Mesenchymal stem cell (in vitro differentiated cells and primary cell): ENCODE results near the gene PLTP.

Experiments used
- DNase-seq: peaks from one replicate; pipeline ENCODE4 v3.0.0-alpha.2; 2013
- H2AFZ ChIP-seq: one replicate; pipeline ENCODE4 v1.6.1; 2013; ENCODE audit warnings: low read depth, mild to moderate bottlenecking, control low read depth, inconsistent platforms, low read length, moderate library complexity
- H2AK5ac ChIP-seq: 2 replicates; pipeline ENCODE4 v1.6.1; 2013; ENCODE audit warnings: low read length, moderate library complexity, mild to moderate bottlenecking, inconsistent platforms; ENCODE audit not compliant: severe bottlenecking
- H2BK120ac ChIP-seq: one replicate; pipeline ENCODE4 v1.6.1; 2013; ENCODE audit warnings: low read depth, mild to moderate bottlenecking, inconsistent platforms, low read length, moderate library complexity
- H2BK12ac ChIP-seq, 2 experiments: one replicate each; pipeline ENCODE4 v1.6.1; 2013; ENCODE audit warnings: inconsistent platforms in 2 of 2, low read length in 2 of 2, mild to moderate bottlenecking in 2 of 2, moderate library complexity in 2 of 2, control low read depth in 1 of 2
- H2BK15ac ChIP-seq: one replicate; pipeline ENCODE4 v1.6.1; 2013; ENCODE audit warnings: mild to moderate bottlenecking, low read depth, inconsistent platforms; ENCODE audit not compliant: poor library complexity, severe bottlenecking
- H2BK5ac ChIP-seq: 2 replicates; pipeline ENCODE4 v1.6.1; 2013; ENCODE audit warnings: low read depth, mild to moderate bottlenecking, low read length, control low read depth, inconsistent platforms; ENCODE audit not compliant: poor library complexity, severe bottlenecking
- H3K14ac ChIP-seq, 2 experiments: one replicate each; pipeline ENCODE4 v1.6.1; 2013; ENCODE audit warnings: inconsistent platforms in 2 of 2, low read length in 2 of 2, control low read depth in 1 of 2, mild to moderate bottlenecking in 1 of 2, moderate library complexity in 1 of 2
- H3K18ac ChIP-seq, 2 experiments: one replicate each; pipeline ENCODE4 v1.6.1; 2013; ENCODE audit warnings: inconsistent platforms in 2 of 2, low read length in 2 of 2, control low read depth in 1 of 2, low read depth in 1 of 2, mild to moderate bottlenecking in 1 of 2
- H3K23ac ChIP-seq, 2 experiments: one replicate each; pipeline ENCODE4 v1.6.1; 2013; ENCODE audit warnings: inconsistent platforms in 2 of 2, low read length in 2 of 2, mild to moderate bottlenecking in 2 of 2, moderate library complexity in 2 of 2, control low read depth in 1 of 2
- H3K27ac ChIP-seq: 2 replicates; pipeline ENCODE4 v1.5.1; 2013; ENCODE audit warnings: mild to moderate bottlenecking, moderate library complexity, low read length, control low read depth, inconsistent platforms; ENCODE audit not compliant: poor library complexity, severe bottlenecking
- H3K27me3 ChIP-seq, 2 experiments: 2 replicates each; pipeline versions ENCODE4 v1.6.1 to v1.7.0; 2013; ENCODE audit warnings: low read length in 2 of 2, mild to moderate bottlenecking in 2 of 2, moderate library complexity in 2 of 2, control low read depth in 1 of 2, inconsistent platforms in 1 of 2; ENCODE audit not compliant: control insufficient read depth in 1 of 2, insufficient read depth in 1 of 2
- H3K36me3 ChIP-seq, 2 experiments: 2 replicates each; pipeline versions ENCODE4 v1.6.1 to v1.7.0; 2013; ENCODE audit warnings: low read length in 2 of 2, control low read depth in 1 of 2, inconsistent platforms in 1 of 2, low read depth in 1 of 2, mild to moderate bottlenecking in 1 of 2; ENCODE audit not compliant: insufficient read depth in 2 of 2, control insufficient read depth in 1 of 2
- H3K4ac ChIP-seq, 2 experiments: one replicate each; pipeline ENCODE4 v1.6.1; 2013; ENCODE audit warnings: inconsistent platforms in 2 of 2, low read length in 2 of 2, mild to moderate bottlenecking in 2 of 2, moderate library complexity in 2 of 2, control low read depth in 1 of 2, low read depth in 1 of 2
- H3K4me1 ChIP-seq: 2 replicates; pipeline ENCODE4 v1.6.1; 2013; ENCODE audit warnings: low read depth, low read length, control low read depth; ENCODE audit not compliant: control insufficient read depth, insufficient read depth
- H3K4me2 ChIP-seq: 2 replicates; pipeline ENCODE4 v1.6.1; 2013; ENCODE audit warnings: low read length, mild to moderate bottlenecking, inconsistent platforms; ENCODE audit not compliant: poor library complexity, severe bottlenecking
- H3K4me3 ChIP-seq, 2 experiments: 2 replicates each; pipeline versions ENCODE4 v1.5.1 to v1.7.0; 2013; ENCODE audit warnings: low read length in 2 of 2, mild to moderate bottlenecking in 2 of 2, control low read depth in 1 of 2, low read depth in 1 of 2; ENCODE audit not compliant: insufficient read depth in 1 of 2
- H3K79me1 ChIP-seq: replicated peaks from 2 replicates; pipeline ENCODE4 v1.6.1; 2013; ENCODE audit warnings: mild to moderate bottlenecking, control low read depth, low read length, inconsistent platforms; ENCODE audit not compliant: poor library complexity, severe bottlenecking
- H3K9ac ChIP-seq: 2 replicates; pipeline ENCODE4 v1.7.0; 2013; ENCODE audit warnings: mild to moderate bottlenecking, low read length, moderate library complexity
- H3K9me3 ChIP-seq: 2 replicates; pipeline ENCODE4 v1.7.0; 2013; ENCODE audit warnings: mild to moderate bottlenecking, low read length; ENCODE audit not compliant: control insufficient read depth
- H4K8ac ChIP-seq: one replicate; pipeline ENCODE4 v1.6.1; 2013; ENCODE audit warnings: inconsistent platforms, mild to moderate bottlenecking, low read length, moderate library complexity
- H4K91ac ChIP-seq: one replicate; pipeline ENCODE4 v1.6.1; 2013; ENCODE audit warnings: mild to moderate bottlenecking, low read length, inconsistent platforms
- WGBS: methylation state at CpG from one replicate; pipeline ENCODE4 v1.1.7; 2013; ENCODE audit warnings: mixed read lengths; 5-methylcytosine and 5-hydroxymethylcytosine counted together

The PLTP gene

GRCh38 chr20:45912344-45912682 is 358 bp upstream of the PLTP start:
- Histone ChIP-seq H2BK15ac (peak overlapping the region; percentile 95), H3K79me1 (peaks cover 10% of the 10 kb centered on the region), H3K18ac (peak overlapping the region; percentile 72 to 90), H4K8ac (peak overlapping the region; percentile 92), H2AFZ (peak overlapping the region; percentile 61), H3K27me3 (no peaks in the 10 kb centered on the region), H4K91ac (peak overlapping the region; percentile 64), H3K4me3 (peak overlapping the region; percentile 72 to 75), H3K14ac (no peak overlapping the region), H2BK5ac (no peak overlapping the region), H3K36me3 (peaks cover 15 to 17% of the 10 kb centered on the region in 2 experiments), H3K4ac (peak overlapping the region; percentile 62 to 93), H3K23ac (peak overlapping the region in 1 of 2 experiments; percentile 43), H3K27ac (peak overlapping the region; percentile 16), H3K9ac (peak overlapping the region; percentile 81), H3K9me3 (no peaks in the 10 kb centered on the region), H2BK120ac (peak overlapping the region; percentile 71), H2AK5ac (peak overlapping the region; percentile 83), H3K4me1 (peaks cover 19% of the 10 kb centered on the region), H3K4me2 (peak overlapping the region; percentile 88), H2BK12ac (peak overlapping the region; percentile 52 to 60)
- WGBS = 26% methylated on average over 4 of the region's 4 CpGs
- no peak for DNase-seq

GRCh38 chr20:45910670-45911485 is 1.1 kb downstream of the PLTP start:
- H3K27ac ChIP-seq = peak overlapping the region; percentile 78
- peak overlapping the region; percentile 61 for H2BK15ac ChIP-seq
- 7% methylated on average over 40 of the region's 43 CpGs for WGBS
- H3K9me3 ChIP-seq = no peaks in the 10 kb centered on the region
- H2BK5ac ChIP-seq = no peak overlapping the region
- peak overlapping the region; percentile 88 for H3K4me2 ChIP-seq
- peak; percentile 99 for DNase-seq
- peaks cover 23 to 24% of the 10 kb centered on the region in 2 experiments for H3K36me3 ChIP-seq
- peak overlapping the region; percentile 92 to 99 for H3K18ac ChIP-seq
- H3K9ac ChIP-seq = peak overlapping the region; percentile 81
- no peak overlapping the region for H2AK5ac ChIP-seq
- no peak overlapping the region for H2BK120ac ChIP-seq
- H3K14ac ChIP-seq = peak overlapping the region in 1 of 2 experiments; percentile 90
- H3K79me1 ChIP-seq = peaks cover 11% of the 10 kb centered on the region
- peak overlapping the region; percentile 72 to 75 for H3K4me3 ChIP-seq
- peak overlapping the region; percentile 63 for H4K91ac ChIP-seq
- H3K23ac ChIP-seq = no peak overlapping the region
- H4K8ac ChIP-seq = peak overlapping the region; percentile 87
- peaks cover 19% of the 10 kb centered on the region for H3K4me1 ChIP-seq
- H2BK12ac ChIP-seq = no peak overlapping the region
- H3K4ac ChIP-seq = peak overlapping the region; percentile 33 to 68
- H2AFZ ChIP-seq = no peak overlapping the region
- no peaks in the 10 kb centered on the region for H3K27me3 ChIP-seq

GRCh38 chr20:45909817-45910669 is 1.9 kb downstream of the PLTP start:
- Histone ChIP-seq H3K4me3 (peak overlapping the region in 1 of 2 experiments; percentile 56), H3K18ac (no peak overlapping the region), H3K36me3 (peaks cover 29 to 30% of the 10 kb centered on the region in 2 experiments), H2BK15ac (peak overlapping the region; percentile 61), H3K4me2 (no peak overlapping the region), H3K9ac (no peak overlapping the region), H3K79me1 (peaks cover 11% of the 10 kb centered on the region), H3K4ac (no peak overlapping the region), H2BK5ac (no peak overlapping the region), H3K9me3 (no peaks in the 10 kb centered on the region), H3K27ac (no peak overlapping the region), H3K14ac (no peak overlapping the region), H3K4me1 (peaks cover 20% of the 10 kb centered on the region), H2BK120ac (no peak overlapping the region), H3K27me3 (no peaks in the 10 kb centered on the region), H4K91ac (no peak overlapping the region), H2AK5ac (no peak overlapping the region), H2BK12ac (no peak overlapping the region), H3K23ac (no peak overlapping the region), H4K8ac (no peak overlapping the region), H2AFZ (no peak overlapping the region)
- no peak for DNase-seq
- 92% methylated on average over 21 of the region's 22 CpGs for WGBS

- WGBS = 98% methylated on average over 12 of the region's 12 CpGs
- peak overlapping the region in 1 of 2 experiments; percentile 11 for H2BK12ac ChIP-seq
These were observed 2.6 kb downstream of the PLTP start for GRCh38 chr20:45909336-45909808.

More at GRCh38 chr20:45909336-45909808, 2.6 kb downstream of the PLTP start:
- DNase-seq = no peak
- Histone ChIP-seq H2BK15ac (no peak overlapping the region), H3K4me3 (no peak overlapping the region), H2BK5ac (no peak overlapping the region), H3K4me2 (no peak overlapping the region), H4K91ac (no peak overlapping the region), H2AK5ac (no peak overlapping the region), H2BK120ac (no peak overlapping the region), H3K9me3 (no peaks in the 10 kb centered on the region), H3K4ac (no peak overlapping the region), H3K79me1 (peaks cover 11% of the 10 kb centered on the region), H4K8ac (no peak overlapping the region), H3K27ac (no peak overlapping the region), H3K36me3 (peaks cover 35 to 37% of the 10 kb centered on the region in 2 experiments), H3K9ac (no peak overlapping the region), H3K18ac (no peak overlapping the region), H3K4me1 (peaks cover 27% of the 10 kb centered on the region), H3K23ac (no peak overlapping the region), H2AFZ (no peak overlapping the region), H3K14ac (no peak overlapping the region), H3K27me3 (no peaks in the 10 kb centered on the region)
